Neural progenitor cell (in vitro differentiated cells): ENCODE results near the gene CEND1. TPM values are rescaled to one million over a fixed set of nuclear protein-coding genes. Genes with fewer than 3 reads are reported as not detected.
A peak's percentile ranks its signal among the peaks of the same experiment; 100 is the strongest.

Experiments
- DNase-seq: peaks from one replicate; pipeline ENCODE4 v3.0.0-alpha.2; 2016; ENCODE audit warnings: low spot score
- H2AFZ ChIP-seq: fragments of 200-600 bp; sonication (generic); replicated peaks from 2 replicates; pipeline ENCODE4 v1.6.1; 2016; ENCODE audit warnings: antibody characterized with exemption
- H3F3A ChIP-seq: fragments of 200-600 bp; sonication (generic); 2 replicates; pipeline ENCODE4 v1.6.1; 2016; ENCODE audit warnings: antibody characterized with exemption, low read depth
- H3K27ac ChIP-seq: fragments of 200-600 bp; sonication (generic); 2 replicates; pipeline ENCODE4 v1.5.1; 2016; ENCODE audit warnings: mild to moderate bottlenecking
- H3K27me3 ChIP-seq: fragments of 200-600 bp; sonication (generic); 2 replicates; pipeline ENCODE4 v1.6.1; 2016; ENCODE audit warnings: mild to moderate bottlenecking, moderate library complexity
- H3K36me3 ChIP-seq: fragments of 200-600 bp; sonication (generic); 2 replicates; pipeline ENCODE4 v1.5.1; 2016
- H3K4me1 ChIP-seq: fragments of 200-600 bp; sonication (generic); 2 replicates; pipeline ENCODE4 v1.6.1; 2016; ENCODE audit warnings: mixed run types
- H3K4me2 ChIP-seq: fragments of 200-600 bp; sonication (generic); 2 replicates; pipeline ENCODE4 v1.6.1; 2016
- H3K4me3 ChIP-seq: fragments of 200-600 bp; sonication (generic); 2 replicates; pipeline ENCODE4 v1.5.1; 2016
- H3K79me2 ChIP-seq: fragments of 200-600 bp; sonication (generic); 2 replicates; pipeline ENCODE4 v1.6.1; 2016; ENCODE audit warnings: low read depth
- H3K9ac ChIP-seq: fragments of 200-600 bp; sonication (generic); 2 replicates; pipeline ENCODE4 v1.6.1; 2016
- H3K9me3 ChIP-seq: fragments of 200-600 bp; sonication (generic); 2 replicates; pipeline ENCODE4 v1.5.1; 2016; ENCODE audit warnings: low read depth
- H4K20me1 ChIP-seq: fragments of 200-600 bp; sonication (generic); 2 replicates; pipeline ENCODE4 v1.6.1; 2016; ENCODE audit warnings: low read depth
- H3K27ac Mint-ChIP-seq: 3 replicates; pipeline ENCODE4 v1.8.0; 2021; ENCODE audit warnings: mixed read lengths
- H3K27me3 Mint-ChIP-seq: 2 replicates; pipeline ENCODE4 v1.8.0; 2022; ENCODE audit warnings: low read depth, mild to moderate bottlenecking, inconsistent platforms, moderate library complexity, mixed read lengths; ENCODE audit not compliant: insufficient read depth
- H3K36me3 Mint-ChIP-seq: 3 replicates; pipeline ENCODE4 v1.8.0; 2021; ENCODE audit warnings: mixed read lengths
- H3K4me1 Mint-ChIP-seq: 3 replicates; pipeline ENCODE4 v1.8.0; 2021; ENCODE audit warnings: mixed read lengths
- H3K4me3 Mint-ChIP-seq: 3 replicates; pipeline ENCODE4 v1.8.0; 2021; ENCODE audit warnings: mild to moderate bottlenecking, moderate library complexity, mixed read lengths
- H3K9me3 Mint-ChIP-seq: 3 replicates; pipeline ENCODE4 v1.8.0; 2020; ENCODE audit warnings: mixed read lengths
- EZH2 ChIP-seq: fragments of 200-600 bp; sonication (generic); IDR thresholded peaks from 2 replicates; pipeline ENCODE4 v1.6.1; 2017; ENCODE audit warnings: antibody characterized with exemption, mild to moderate bottlenecking, moderate library complexity
- EZH2phosphoT487 ChIP-seq: fragments of 200-600 bp; sonication (generic); IDR thresholded peaks from 2 replicates; pipeline ENCODE4 v1.6.1; 2017; ENCODE audit warnings: antibody characterized with exemption
- total RNA-seq: library from RNA; depleted of rRNA; stranded (reverse); fragments of >200 nt; gene quantifications from 2 replicates; pipeline ENCODE4 v1.2.3, GENCODE V29; 2015; ENCODE audit warnings: low replicate concordance
- TF ChIP-seq, protein P1 (sequence below): fragments of 200-600 bp; sonication (generic); IDR thresholded peaks from 2 replicates; pipeline ENCODE4 v1.5.1; 2017; ENCODE audit warnings: antibody characterized with exemption, mild to moderate bottlenecking

Gene CEND1
- total RNA-seq, 1 donor from 2014 or later: 0.94 TPM

DNA sequence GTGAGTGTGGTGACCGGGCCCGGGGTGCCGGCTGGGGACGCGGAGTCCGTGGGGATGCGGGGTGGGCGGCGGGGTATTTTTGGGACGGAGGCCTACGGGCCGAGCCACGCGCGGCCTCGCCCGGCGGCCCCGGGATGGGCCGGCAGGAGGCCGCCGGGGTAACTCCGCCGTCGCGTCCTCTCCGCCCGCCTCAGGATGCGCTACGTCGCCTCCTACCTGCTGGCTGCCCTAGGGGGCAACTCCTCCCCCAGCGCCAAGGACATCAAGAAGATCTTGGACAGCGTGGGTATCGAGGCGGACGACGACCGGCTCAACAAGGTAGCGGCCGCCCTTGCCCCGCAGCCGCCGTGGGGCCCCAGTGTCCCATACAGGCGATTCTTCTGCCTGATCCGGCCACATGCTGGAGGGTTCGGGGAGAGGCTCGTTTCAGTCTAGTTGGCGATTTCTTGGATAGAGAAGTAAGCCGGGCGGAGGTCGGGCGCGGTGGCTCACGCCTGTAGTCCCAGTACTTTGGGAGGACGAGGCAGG is 20.2 kb upstream of the CEND1 start:
- H3K4me3 Mint-ChIP-seq: peak overlapping the region; percentile 94
- Histone ChIP-seq H3K27me3 (no peaks in the 10 kb centered on the region), H3K9ac (peak overlapping the region; percentile 91), H3K27ac (no peak overlapping the region), H3K4me3 (peak overlapping the region; percentile 86), H3K36me3 (peaks cover 3% of the 10 kb centered on the region), H3K9me3 (no peaks in the 10 kb centered on the region), H3F3A (peaks cover 65% of the 10 kb centered on the region), H2AFZ (no peak overlapping the region), H3K79me2 (peaks cover 44% of the 10 kb centered on the region), H4K20me1 (peaks cover 24% of the 10 kb centered on the region), H3K4me1 (peaks cover 15% of the 10 kb centered on the region), H3K4me2 (peak overlapping the region; percentile 90)
- no peak for DNase-seq
- peaks cover 11% of the 10 kb centered on the region for H3K36me3 Mint-ChIP-seq
- peaks cover 5% of the 10 kb centered on the region for H3K27me3 Mint-ChIP-seq
- H3K9me3 Mint-ChIP-seq: no peaks in the 10 kb centered on the region
- H3K4me1 Mint-ChIP-seq: peaks cover 27% of the 10 kb centered on the region
- H3K27ac Mint-ChIP-seq: no peak overlapping the region
- TF ChIP-seq EZH2phosphoT487 (no peak), EZH2 (no peak)
- TF ChIP-seq, protein P1, sequence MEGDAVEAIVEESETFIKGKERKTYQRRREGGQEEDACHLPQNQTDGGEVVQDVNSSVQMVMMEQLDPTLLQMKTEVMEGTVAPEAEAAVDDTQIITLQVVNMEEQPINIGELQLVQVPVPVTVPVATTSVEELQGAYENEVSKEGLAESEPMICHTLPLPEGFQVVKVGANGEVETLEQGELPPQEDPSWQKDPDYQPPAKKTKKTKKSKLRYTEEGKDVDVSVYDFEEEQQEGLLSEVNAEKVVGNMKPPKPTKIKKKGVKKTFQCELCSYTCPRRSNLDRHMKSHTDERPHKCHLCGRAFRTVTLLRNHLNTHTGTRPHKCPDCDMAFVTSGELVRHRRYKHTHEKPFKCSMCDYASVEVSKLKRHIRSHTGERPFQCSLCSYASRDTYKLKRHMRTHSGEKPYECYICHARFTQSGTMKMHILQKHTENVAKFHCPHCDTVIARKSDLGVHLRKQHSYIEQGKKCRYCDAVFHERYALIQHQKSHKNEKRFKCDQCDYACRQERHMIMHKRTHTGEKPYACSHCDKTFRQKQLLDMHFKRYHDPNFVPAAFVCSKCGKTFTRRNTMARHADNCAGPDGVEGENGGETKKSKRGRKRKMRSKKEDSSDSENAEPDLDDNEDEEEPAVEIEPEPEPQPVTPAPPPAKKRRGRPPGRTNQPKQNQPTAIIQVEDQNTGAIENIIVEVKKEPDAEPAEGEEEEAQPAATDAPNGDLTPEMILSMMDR: no peak

DNA sequence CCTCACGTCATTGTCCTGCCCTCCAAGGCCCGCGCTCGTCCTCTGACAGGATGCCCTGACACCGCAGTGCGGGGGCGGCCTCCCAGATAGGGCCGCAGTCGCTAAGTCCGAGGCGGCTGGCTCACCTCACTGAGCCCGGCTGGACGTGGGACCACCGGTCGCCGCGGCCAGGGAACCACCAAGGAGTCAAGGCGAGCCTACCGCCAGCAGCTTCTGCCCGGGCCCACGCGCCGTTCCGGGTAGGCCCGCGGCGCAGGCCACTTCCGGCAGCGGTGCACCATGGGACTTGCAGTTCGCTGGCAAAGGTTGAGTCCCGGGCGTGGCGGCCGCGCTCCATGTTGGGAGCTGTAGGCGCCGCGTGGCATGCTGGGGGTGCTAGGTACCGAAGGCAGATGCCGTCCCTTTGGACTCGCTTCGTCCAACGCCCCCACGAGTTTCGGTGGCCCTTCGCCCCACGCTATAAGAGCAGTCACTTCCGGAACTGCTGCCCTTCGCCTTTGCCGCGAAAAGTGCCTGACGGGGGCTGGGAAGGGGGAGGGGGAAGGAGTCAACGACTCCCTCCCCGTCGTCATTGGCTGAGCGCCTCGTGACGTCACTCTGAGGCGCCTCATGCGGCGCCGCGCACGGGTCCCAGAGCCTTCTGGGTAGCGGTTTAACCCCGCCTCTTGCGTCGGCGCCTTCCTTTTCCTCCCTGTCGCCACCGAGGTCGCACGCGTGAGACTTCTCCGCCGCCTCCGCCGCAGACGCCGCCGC is 19.6 kb upstream of the CEND1 start, which contains the start of gene RPLP2:
RPLP2 (plus strand) TSS at position 681 of the 753 bp plus-strand sequence. CDS start 268 bp downstream, outside the sequence.
- DNase-seq: peak; percentile 99
- H2AFZ ChIP-seq: peak within 1 kb of the TSS; percentile 97
- H3K27me3 ChIP-seq: no peaks in the 10 kb centered on the region
- H4K20me1 ChIP-seq: peaks cover 24% of the 10 kb centered on the region
- Mint-ChIP-seq H3K4me3 (peak within 1 kb of the TSS; percentile 94), H3K4me1 (peaks cover 27% of the 10 kb centered on the region), H3K27me3 (peaks cover 3% of the 10 kb centered on the region), H3K36me3 (peaks cover 11% of the 10 kb centered on the region), H3K9me3 (no peaks in the 10 kb centered on the region), H3K27ac (peak within 1 kb of the TSS; percentile 95)
- peaks cover 62% of the 10 kb centered on the region for H3F3A ChIP-seq
- peak within 1 kb of the TSS; percentile 85 for H3K27ac ChIP-seq
- peaks cover 3% of the 10 kb centered on the region for H3K36me3 ChIP-seq
- peak within 1 kb of the TSS; percentile 91 for H3K9ac ChIP-seq
- peak within 1 kb of the TSS; percentile 90 for H3K4me2 ChIP-seq
- TF ChIP-seq EZH2phosphoT487: no peak
- TF ChIP-seq, protein P1: no peak
- no peak for TF ChIP-seq EZH2
- H3K9me3 ChIP-seq: no peaks in the 10 kb centered on the region
- peak within 1 kb of the TSS; percentile 86 for H3K4me3 ChIP-seq
- peaks cover 15% of the 10 kb centered on the region for H3K4me1 ChIP-seq
- H3K79me2 ChIP-seq: peaks cover 47% of the 10 kb centered on the region

DNA sequence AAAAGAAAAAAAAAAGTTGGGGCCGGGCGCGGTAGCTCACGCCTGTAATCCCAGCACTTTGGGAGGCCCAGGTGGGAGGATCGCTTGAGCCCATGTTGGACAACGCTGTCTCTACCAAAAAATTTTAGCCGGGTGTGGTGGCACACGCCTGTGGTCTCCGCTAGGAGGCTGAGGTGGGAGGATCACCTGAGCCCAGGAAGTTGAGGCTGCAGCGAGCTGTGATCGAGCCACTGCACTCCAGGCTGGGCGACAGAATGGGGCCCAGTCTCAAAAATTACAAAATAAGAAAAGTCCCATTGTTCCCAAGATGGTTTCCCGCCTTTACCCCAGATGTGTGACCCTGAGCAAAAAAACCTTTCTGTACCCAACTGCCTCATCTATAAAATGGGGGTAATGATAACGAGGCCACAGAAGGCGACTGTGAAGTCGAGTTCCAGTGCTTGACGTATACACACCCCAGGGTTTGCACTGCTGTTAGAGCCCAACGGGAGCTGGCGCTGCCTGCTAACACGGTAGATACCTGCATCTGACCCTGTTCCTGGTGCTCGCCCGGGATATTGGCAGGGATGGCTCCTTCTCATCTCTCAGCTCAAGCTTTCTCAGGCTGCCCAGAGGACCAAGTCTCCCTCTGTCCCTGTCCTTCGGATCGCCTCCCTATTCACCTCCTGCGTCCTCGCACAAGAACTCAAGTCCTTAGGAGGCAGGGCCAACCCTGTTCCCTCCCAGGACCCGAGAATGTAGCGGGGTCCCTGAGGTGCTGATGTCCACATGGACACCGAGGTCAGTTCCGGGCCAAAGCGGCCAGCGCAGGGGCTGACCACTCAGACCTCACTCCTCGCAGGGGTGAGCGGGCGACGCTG is 18.8 kb upstream of the CEND1 start:
- peaks cover 57% of the 10 kb centered on the region for H3F3A ChIP-seq
- no peaks in the 10 kb centered on the region for H3K27me3 ChIP-seq
- TF ChIP-seq EZH2phosphoT487: no peak
- TF ChIP-seq EZH2: no peak
- TF ChIP-seq, protein P1: no peak
- H4K20me1 ChIP-seq: peaks cover 32% of the 10 kb centered on the region
- Mint-ChIP-seq H3K27ac (peak overlapping the region; percentile 87), H3K4me1 (peaks cover 27% of the 10 kb centered on the region), H3K27me3 (peaks cover 3% of the 10 kb centered on the region), H3K9me3 (no peaks in the 10 kb centered on the region), H3K4me3 (peak overlapping the region; percentile 94), H3K36me3 (peaks cover 8% of the 10 kb centered on the region)
- no peak for DNase-seq
- peaks cover 3% of the 10 kb centered on the region for H3K36me3 ChIP-seq
- H3K4me2 ChIP-seq: peak overlapping the region; percentile 90
- H3K27ac ChIP-seq: peak overlapping the region; percentile 31
- peak overlapping the region; percentile 86 for H3K4me3 ChIP-seq
- H3K9me3 ChIP-seq: no peaks in the 10 kb centered on the region
- peaks cover 21% of the 10 kb centered on the region for H3K4me1 ChIP-seq
- H2AFZ ChIP-seq: peak overlapping the region; percentile 97
- peaks cover 47% of the 10 kb centered on the region for H3K79me2 ChIP-seq
- H3K9ac ChIP-seq: peak overlapping the region; percentile 91
